GM12892 (cell line): ENCODE measurements around the gene ETV4. TPM values are rescaled to one million over a fixed set of nuclear protein-coding genes. Genes with fewer than 3 reads are reported as not detected.

ENCODE experiments used
- DNase-seq: peaks from one replicate; pipeline ENCODE4 v3.0.0; 2011; ENCODE audit not compliant: insufficient read length
- FAIRE-seq: peaks from 2 replicates; lab custom pipeline; 2011; peaks lifted over from hg19 to GRCh38; lab: Jason Lieb, UNC
- POLR2A ChIP-seq: IDR thresholded peaks from 2 replicates; pipeline ENCODE4 v1.6.1; 2011; ENCODE audit warnings: low read depth, low read length, control low read depth
- POLR2AphosphoS5 ChIP-seq: IDR thresholded peaks from 2 replicates; pipeline ENCODE4 v1.6.1; 2011; ENCODE audit warnings: low read depth, low read length, control low read depth
- TAF1 ChIP-seq: IDR thresholded peaks from 2 replicates; pipeline ENCODE4 v1.6.1; 2011; ENCODE audit warnings: low read depth, mild to moderate bottlenecking, control low read depth, low read length, borderline replicate concordance
- polyA plus RNA-seq: library from polyadenylated mRNA; unstranded; fragments of >200 nt; gene quantifications from one replicate; pipeline ENCODE4 v1.2.1, GENCODE V29; 2012; ENCODE audit warnings: missing spikeins, inconsistent platforms; ENCODE audit not compliant: missing spikeins

ETV4 gene
- polyA plus RNA-seq, result 4.1 TPM

DNA sequence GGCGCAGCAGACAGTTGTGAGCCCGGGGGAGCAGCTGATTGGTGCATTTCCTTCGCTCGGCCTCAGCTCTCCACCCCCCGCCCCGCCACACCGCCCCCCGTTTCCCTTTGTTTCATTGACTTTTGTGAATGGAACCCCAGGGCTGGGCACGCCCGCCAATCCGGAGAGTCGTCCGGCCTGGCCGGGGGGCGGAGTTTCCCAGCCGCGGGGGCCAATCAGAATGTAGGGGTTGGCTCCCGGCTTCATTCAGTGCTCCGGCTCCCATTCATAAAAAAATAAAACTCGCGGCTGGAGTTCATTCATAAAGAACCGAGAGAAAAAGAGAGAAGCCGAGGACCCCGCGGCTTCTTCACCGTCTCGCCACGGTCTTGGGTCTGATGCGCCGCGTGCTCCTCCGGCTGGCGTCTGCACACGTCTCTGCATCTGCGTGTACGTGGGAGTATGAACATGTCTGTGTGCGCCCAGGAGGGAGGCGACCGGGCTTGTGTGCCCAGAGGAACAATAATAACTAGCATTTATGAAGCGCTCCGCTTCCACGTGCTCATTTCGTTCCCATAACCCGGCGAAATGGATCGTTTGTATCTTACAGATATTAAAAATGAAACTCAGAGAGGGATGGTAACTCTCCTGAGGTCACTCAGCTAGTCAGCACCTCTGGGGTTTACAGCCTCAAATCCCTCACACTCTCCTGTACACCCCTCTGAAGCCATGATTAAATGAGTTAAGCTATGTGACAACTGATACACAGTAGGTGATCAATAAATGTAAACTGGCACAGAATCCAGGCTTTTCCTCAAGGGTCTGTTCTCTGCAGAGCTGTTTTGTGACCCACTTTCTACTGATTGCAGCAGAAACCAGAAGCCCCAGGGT is at the start of gene ETV4:
ETV4 (minus strand) TSS at position 22 of the 870 bp plus-strand sequence. CDS start 723 bp downstream, outside the sequence.
- TF ChIP-seq TAF1 (no peak), POLR2AphosphoS5 (no peak), POLR2A (no peak)
- DNase-seq (peak; percentile 96), FAIRE-seq (peak; percentile 73)

DNA sequence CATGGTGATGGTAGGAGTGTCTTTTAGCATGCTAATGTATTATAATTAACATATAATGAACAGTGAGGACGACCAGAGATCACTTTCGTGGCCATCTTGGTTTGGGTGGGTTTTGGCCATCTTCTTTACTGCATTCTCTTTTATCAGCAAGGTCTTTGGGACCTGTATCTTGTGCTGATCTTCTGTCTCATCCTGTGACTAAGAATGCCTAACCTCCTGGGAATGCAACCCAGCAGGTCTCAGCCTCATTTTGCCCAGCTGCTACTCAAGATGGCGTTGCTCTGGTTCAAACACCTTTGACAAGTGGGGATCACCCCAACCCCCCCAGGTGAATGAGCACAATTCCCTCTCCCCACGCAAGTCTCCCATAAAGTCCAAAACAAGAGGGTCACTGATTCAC is 49.3 kb upstream of the ETV4 start:
- FAIRE-seq (no peak), DNase-seq (no peak)
- TF ChIP-seq POLR2AphosphoS5 (no peak), TAF1 (no peak), POLR2A (no peak)

DNA sequence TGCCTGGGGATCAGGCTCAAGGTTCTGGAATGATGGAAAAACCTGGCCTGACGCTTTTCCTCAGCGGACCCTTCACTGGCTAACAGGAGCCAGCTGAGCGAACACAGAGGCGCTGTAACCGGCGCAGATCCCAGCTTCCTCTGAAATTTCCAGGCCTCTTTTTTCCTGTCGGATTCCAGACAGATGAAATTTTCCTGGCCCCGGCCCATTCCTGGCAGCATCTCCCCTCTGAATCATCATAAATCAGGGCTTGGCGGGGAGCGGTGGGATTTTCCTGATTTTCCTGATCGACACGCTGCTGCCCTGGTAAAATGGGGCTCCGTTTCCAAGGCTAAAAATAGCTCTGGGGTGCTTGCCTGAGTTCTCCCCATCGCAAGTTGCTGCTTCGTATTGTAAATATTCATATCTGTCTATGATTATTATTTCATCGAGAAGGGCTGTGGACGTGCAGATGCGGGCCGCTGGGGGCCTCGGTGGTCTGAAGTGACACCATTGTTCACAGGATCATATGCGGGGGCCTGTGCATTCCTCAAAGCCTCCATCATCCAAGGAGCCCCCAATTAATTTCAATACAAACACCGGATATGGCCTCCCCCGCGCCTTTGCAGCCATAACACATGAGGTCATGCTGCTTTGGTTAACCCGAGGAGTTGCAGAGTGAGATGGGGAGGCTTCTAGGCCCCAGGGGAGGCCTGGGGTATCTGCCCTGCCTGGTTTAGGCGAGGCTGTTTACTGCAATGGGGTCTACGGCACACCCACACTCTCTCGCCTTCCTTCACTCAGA is 45.8 kb upstream of the ETV4 start:
- FAIRE-seq, result no peak
- no peak for TF ChIP-seq TAF1
- no peak for TF ChIP-seq POLR2A
- no peak for TF ChIP-seq POLR2AphosphoS5
- DNase-seq, result no peak

DNA sequence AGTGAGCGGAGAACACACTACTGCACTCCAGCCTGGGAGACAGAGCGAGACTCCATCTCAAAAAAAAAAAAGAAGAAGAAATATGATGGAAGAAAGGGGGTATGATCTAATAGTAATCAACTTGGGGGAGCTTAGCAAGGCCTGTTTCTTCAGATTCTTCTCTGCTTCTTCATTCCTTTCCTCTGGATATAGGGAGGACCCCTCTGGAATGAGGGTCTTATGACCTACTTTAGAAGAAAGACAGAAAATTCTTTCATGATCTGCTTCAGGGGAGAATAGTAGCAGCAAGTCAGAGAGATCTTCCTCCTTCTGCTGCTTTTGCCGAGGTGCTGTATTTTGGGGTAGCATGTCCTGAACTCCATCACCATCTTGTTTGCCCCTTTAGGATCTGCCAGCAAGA is 44.9 kb upstream of the ETV4 start:
- FAIRE-seq, result no peak

DNA sequence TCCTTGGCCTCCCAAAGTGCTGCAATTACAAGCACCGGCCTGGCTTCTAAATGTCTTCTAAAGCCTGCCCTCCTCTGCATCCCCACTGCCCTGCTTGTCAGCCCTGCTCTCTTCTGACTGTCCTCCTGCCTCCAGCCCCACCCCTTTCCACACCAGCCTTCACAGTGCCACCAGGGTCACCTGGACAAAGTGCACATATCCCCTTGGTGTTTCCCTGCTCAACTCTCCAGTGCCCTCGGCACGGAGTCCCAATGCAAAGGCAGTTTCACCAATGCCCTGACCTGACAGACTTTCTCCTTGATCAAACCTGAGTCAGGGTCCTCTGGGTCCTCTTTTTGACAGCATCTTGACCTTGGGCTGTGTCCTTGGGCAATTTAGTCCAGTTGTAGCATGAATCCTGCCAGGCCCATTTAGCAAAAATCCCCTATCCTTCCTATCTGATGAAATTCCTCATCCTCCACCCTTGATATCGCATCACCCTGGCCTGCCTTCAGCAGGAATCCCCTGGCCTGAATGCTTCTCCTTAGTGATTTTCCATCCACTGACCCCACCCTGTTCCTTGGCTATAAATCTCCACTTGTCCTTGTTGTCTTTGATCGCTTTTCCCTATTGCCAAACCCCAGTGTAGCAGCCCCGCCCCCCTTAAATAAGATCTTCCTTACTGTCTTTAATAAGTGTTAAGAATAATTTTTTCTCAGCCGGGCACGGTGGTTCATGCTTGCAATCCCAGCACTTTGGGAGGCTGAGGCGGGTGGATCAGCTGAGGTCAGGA is 42.7 kb upstream of the ETV4 start:
- DNase-seq (no peak), FAIRE-seq (no peak)
- TF ChIP-seq POLR2A (no peak), POLR2AphosphoS5 (no peak), TAF1 (no peak)

More for the DNA sequence above, 44.9 kb upstream of the ETV4 start:
- TF ChIP-seq TAF1 (no peak), POLR2AphosphoS5 (no peak), POLR2A (no peak)
- DNase-seq, result no peak

DNA sequence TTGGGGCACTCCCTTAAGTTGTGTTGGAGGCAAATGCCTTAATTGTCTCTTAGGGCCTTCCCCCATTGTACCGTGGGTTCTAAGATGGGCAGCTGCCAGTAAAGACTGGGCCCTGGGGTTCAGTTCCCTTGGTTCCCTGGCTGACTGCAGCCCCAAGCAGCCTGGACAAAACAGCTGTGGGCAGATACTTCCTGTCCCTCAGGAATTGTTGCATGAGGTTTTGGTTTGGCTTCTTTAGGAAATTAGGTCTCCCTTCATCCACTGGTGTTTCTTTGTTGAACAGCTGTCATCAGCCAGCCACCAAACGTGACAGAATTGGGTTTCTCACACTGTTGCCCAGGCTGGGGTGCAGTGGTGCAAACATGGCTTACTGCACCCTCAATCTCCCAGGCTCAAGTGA is 42.0 kb upstream of the ETV4 start:
- DNase-seq (no peak), FAIRE-seq (no peak)
- no peak for TF ChIP-seq POLR2A
- TF ChIP-seq TAF1, result no peak
- TF ChIP-seq POLR2AphosphoS5, result no peak

DNA sequence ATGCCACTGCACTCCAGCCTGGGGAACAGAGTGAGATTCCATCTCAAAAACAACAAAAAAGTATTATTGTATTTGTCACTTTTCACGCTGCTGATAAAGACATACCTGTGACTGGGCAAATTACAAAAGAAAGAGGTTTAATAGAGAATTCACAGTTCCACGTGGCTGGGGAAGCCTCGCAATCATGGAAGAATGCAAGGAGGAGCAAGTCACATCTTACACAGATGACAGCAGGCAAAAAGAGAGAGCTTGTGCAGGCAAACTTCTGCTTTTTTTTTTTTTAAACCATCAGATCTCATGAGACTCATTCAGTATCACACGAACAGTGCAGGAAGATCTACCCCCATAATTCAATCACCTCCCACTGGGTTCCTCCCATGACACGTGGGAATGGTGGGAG is 41.5 kb upstream of the ETV4 start:
- FAIRE-seq, result no peak
- no peak for DNase-seq
- no peak for TF ChIP-seq POLR2A
- no peak for TF ChIP-seq POLR2AphosphoS5
- TF ChIP-seq TAF1, result no peak

DNA sequence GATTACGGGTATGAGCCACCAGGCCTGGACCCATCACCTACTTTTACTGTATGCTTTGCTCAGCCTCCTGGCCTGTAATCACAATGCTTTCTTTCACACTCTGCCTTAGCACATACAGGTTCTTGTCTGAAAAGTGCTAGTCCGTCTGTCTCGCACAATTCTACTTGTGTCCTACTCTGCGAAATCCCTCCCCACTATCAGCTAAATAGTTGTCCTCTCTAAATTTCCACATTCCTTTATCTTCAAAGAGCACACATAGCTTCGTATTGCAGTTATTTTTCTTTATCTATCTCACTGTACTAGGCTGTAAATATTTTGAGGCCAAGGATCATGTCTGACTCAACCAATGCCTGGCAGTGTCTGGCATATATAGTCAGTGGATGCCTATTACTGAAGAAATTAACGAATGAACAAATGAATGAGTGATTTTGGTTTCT is 38.5 kb upstream of the ETV4 start:
- TF ChIP-seq TAF1, result no peak
- TF ChIP-seq POLR2A, result no peak
- no peak for TF ChIP-seq POLR2AphosphoS5
- FAIRE-seq (no peak), DNase-seq (no peak)

DNA sequence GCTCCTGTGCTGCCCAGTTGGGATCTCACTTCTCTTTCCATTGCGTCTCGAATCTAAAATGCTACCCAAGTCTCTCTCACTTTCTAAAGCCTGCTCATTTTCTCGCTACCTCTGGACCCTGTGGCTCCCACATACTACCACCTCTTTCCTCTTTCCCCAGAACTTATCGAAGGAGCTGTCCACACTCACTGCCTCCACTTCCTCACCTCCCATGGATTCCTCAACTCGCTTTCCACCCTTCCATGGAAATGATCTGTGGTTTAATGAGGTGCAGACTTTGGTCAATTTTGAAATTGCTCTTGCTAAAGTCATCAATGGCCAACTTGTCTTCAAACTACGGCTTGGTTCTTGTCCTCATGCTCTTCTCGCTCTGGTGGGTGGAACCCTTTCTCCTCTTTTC is 37.2 kb upstream of the ETV4 start:
- FAIRE-seq (no peak), DNase-seq (no peak)
- TF ChIP-seq TAF1 (no peak), POLR2AphosphoS5 (no peak), POLR2A (no peak)

DNA sequence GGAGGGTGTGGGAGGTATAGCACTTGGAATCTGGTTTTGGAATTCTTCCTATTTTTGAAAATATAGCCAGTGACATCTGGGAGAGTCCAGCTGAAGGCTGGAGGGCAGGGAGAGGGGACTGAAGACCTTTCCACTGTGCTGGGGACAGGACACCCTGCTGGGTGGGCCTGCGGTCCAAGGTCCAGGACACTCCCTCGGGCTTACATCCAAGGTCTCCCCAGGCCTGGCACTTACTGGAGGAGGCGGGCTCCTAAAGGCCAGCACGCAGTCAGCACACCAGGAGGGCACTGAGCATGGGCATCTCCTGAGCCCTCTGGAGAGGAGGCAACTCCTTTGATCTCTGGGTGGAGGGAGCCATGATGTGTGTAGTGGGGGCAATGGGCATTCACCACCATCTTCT is 35.5 kb upstream of the ETV4 start:
- FAIRE-seq (no peak), DNase-seq (no peak)
- no peak for TF ChIP-seq POLR2A
- TF ChIP-seq TAF1, result no peak
- TF ChIP-seq POLR2AphosphoS5, result no peak

DNA sequence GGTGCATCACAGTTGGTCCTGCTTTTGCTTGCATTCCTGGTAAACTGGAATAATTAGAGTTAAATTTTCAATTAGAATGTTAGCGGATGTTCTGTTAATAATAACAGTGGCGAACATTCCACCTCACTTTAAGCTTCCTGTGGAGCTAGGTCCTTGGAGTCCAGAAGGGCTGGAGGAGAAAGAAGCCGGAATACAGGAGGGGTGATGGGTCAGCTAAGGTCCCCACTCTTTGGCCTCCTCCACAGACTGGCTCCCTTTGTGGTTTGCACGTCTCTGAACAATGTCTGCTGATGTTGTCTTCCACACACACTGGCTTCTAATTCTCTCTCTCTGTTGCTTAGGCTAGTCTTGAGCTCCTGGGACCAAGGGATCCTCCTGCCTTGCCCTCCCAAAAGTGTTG is 35.0 kb upstream of the ETV4 start:
- FAIRE-seq, result no peak
- DNase-seq, result no peak
- no peak for TF ChIP-seq POLR2AphosphoS5
- TF ChIP-seq POLR2A, result no peak
- no peak for TF ChIP-seq TAF1
